Posterior vena cava (tissue), 2 donors: ENCODE results near the gene GSTA4. TPM values are rescaled to one million over a fixed set of nuclear protein-coding genes. Genes with fewer than 3 reads are reported as not detected.

Experiments used
- DNase-seq: peaks from one replicate; pipeline ENCODE4 v3.0.0-alpha.2; 2020; ENCODE audit warnings: low spot score
- intact Hi-C, 2 donors: fragments of 100-400 bp; cut with DNase I; formaldehyde crosslinking; loops; one replicate each; pipeline versions ENCODE4 v1.14.1 to v1.14.2; 2022 to 2023
- total RNA-seq, 2 donors: library from RNA; stranded (reverse); fragmentation: NEBNext Ultra II Directional; extraction: Animal tissue kit (Norgen Biotek cat#: 25700); gene quantifications; one replicate each; pipeline ENCODE4 v1.2.1, GENCODE V29; 2021
- donor health status: DM: yes; HTN: yes; CAD: no.
- donor health status: DM: yes; HTN: yes; CAD: no.

The GSTA4 gene
- total RNA-seq, 2 donors from 2014 or later = 13.1 to 26.2 TPM

DNA sequence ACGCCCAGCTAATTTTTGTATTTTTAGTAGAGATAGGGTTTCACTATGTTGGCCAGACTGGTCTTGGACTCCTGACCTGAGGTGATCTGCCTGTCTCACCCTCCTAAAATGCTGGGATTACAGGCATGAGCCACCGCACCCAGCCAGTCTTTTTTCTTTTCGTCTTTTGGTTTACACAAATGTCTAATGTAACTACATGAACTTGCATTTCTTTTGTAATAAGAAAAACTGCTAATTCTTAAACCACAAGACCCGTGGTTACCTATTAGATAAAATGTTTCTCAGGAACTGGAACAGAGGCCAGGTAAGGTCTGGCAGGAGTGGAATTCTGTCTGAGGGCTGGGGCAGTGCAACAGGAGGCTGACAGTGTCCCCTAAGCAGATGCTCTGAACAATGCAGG is 52.9 kb downstream of the GSTA4 start:
- intact Hi-C loops = no loop called here
- no peak for DNase-seq

DNA sequence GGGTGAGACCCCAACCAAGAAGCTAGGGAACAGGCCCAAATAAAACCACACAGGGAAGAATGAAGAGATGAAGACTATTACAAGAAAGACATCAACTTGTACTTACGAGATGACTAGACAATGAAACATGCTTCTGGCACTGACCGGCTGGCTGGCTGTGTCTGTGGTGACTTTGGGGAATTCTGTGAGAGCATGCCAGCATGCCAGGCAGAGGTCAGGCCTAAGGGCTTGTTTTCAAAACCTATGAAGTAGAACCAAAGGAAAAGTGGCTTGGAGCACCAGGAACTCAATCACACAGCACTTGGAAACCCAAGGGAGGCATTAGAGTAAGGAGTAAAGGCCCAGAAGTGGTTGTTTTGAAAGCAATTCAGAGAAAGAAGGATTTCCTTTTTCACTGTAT is 57.2 kb downstream of the GSTA4 start:
- intact Hi-C loops = no loop called here
- DNase-seq = no peak

DNA sequence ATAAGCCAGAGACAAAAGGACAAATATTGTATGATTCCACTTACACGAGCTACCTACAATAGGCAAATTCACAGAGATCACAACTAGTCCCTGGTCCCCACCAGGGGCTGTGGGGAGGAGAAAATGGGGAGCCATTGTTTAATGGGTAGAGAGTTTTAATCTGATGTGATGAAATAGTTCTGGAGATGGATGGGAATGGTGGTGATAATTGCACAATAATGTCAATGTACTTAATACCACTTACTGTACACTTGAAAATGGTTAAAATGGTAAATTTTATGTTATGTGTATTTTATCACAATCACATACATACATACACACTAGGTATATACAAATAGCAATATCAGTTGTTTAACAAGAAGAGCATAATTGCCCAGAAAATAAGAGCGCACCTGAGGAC is 61.3 kb downstream of the GSTA4 start:
- intact Hi-C loops = no loop called here
- no peak for DNase-seq

DNA sequence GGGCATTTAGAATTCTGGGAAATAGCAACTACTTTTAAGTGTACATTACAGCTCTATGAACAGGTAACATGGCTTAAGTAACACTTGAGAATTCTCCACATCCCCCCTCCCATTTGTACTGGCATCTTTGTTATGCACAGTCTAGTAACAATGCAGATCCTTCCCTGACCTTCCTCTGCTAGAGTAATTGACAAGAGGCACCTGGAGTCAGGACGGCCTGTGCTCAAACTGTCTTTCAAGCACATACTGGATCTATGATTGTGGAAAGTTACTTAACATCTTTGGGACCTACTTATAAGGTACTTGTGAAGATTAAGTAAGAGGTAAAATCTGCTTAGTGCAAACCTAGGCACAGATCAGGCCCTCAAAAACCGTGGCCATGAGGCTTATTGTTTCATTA is 63.7 kb downstream of the GSTA4 start:
- DNase-seq = no peak
- intact Hi-C loops = no loop called here

DNA sequence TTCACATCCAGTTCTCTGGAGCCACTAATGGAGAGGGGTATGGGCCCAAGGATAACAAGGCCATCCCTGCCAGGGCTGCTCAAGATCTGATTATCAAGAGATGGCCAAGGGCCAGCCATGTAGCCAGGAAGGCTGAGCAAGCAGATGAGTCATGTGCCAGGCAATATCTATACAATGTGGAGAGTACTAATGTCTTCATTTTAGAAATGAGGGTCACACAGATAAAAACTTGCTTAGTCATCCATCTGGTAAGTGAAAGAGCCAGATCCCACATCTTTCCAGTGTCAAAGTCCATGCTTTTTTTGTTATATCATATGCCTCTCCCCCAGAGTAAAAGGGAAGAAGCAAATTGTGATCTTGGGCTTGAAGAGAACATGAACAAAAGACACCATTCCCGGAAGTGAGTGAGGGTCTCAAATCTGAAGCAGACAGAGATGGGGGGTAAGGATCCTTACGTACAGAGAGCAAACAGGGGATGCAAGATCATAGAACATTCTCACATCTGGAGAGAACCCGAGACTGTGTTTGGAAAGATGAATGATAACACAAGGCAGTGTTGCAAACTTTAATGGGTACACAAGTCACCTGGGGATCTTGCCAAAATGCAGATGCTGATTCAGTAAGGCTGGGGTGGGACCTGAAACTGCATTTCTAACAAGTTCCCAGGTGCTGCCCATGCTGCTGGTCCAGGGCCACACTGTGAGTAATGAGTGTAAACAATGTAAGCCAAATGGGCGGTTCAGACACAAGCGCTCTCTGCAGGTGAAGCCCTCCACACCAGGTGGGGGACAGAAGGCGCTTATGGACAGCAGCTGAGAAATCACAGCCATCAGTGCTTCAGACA is 65.5 kb downstream of the GSTA4 start:
- DNase-seq = no peak
- intact Hi-C loops = no loop called here

Other genes with a start within 250 kb of the GSTA4 start
- not detected for gene GSTA2, start 231.8 kb downstream of the GSTA4 start, total RNA-seq
- gene GSTA1, start 191.5 kb downstream of the GSTA4 start, total RNA-seq = not detected
- not detected for gene GSTA5, start 154.5 kb downstream of the GSTA4 start, total RNA-seq
- gene GSTA3, start 85.6 kb downstream of the GSTA4 start, total RNA-seq = not detected
- 10 to 100 TPM; 12.4 to 20.1 TPM for gene CILK1, start 66.5 kb upstream of the GSTA4 start, total RNA-seq
- 100 to 1,000 TPM in 1 of 2 donors, 10 to 100 TPM in 1; 99.5 to 126 TPM for gene FBXO9, start 70.1 kb upstream of the GSTA4 start, total RNA-seq
- gene GCM1, start 153.6 kb upstream of the GSTA4 start, total RNA-seq = under 1 TPM in 1 of 2 donors, not detected in 1; 0.10 TPM